Measurements from ENCODE around the gene MYOM3. TPM values are rescaled to one million over a fixed set of nuclear protein-coding genes. Genes with fewer than 3 reads are reported as not detected.

Gene MYOM3
- total and polyA plus RNA-seq, 2 of the 13 experiments (the other 11 are each of a cell fraction or from before 2014, with no cell fraction given): 5.8 to 15.3 TPM

DNA sequence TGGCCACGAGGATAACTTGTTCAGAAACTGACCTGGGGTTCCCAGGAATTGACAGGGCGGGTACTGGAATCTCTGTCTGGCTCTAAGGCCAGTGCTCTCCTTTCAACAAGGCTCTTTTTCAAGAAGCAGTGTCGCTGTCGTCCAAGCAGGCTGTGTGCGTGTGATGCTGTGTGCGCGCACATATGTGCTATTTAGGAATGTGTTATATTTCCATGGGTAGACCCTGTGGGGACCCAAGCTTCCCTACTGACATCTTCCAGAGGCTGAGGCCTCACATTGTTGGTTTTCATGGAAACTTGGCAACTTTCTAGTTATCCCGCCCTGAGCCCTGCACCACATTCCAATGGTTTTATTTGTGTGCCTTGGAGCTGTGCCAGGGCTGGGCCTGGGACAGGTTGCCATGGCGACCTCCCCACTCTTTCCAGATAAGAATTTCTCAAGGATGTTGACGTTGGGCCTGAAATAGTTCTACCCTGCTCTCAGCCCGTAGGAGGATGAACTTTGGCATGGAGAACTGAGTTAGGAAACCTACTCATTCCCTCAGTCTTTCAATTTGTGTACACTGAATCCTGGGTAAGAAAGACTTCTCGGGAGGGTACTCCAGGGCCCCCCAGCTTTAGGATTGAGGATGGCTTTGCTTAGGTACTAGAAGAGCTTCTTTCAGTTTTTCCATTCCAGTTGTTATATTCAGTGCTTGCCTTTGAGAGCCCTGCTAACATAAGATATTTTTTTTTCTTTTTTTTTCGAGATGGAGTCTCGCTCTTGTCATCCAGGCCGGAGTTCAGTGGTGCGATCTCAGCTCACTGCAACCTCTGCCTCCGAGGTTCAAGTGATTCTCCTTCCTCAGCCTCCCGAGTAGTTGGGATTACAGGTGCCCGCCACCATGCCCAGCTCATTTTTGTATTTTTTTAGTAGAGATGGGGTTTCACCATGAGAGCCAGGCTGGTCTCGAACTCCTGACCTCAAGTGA lies 93.0 kb downstream of the MYOM3 start (continued):
- TF ChIP-seq GATAD1 (CRISPR knock-in tag; IDR thresholded peaks at IDR 0.05) (no peak), ZMYM3 (CRISPR knock-in tag; IDR thresholded peaks at IDR 0.05) (no peak), DPF2 (CRISPR knock-in tag; IDR thresholded peaks at IDR 0.05; ENCODE audit: borderline replicate concordance, low read depth) (no peak), DDIT3 (CRISPR knock-in tag; IDR thresholded peaks at IDR 0.05) (no peak), SMARCE1 (IDR thresholded peaks at IDR 0.05; ENCODE audit: borderline replicate concordance) (no peak), ZNF451 (CRISPR knock-in tag; IDR thresholded peaks at IDR 0.05) (no peak), RFXAP (CRISPR knock-in tag; IDR thresholded peaks at IDR 0.05; ENCODE audit: borderline replicate concordance) (peak; percentile 60; the same call in 1 of the 2 replicates), ZNF841 (CRISPR knock-in tag; IDR thresholded peaks at IDR 0.05; ENCODE audit: borderline replicate concordance) (no peak), ZNF552 (CRISPR knock-in tag; IDR thresholded peaks at IDR 0.05; ENCODE audit: borderline replicate concordance) (no peak), ZFP37 (CRISPR knock-in tag; IDR thresholded peaks at IDR 0.05; ENCODE audit: borderline replicate concordance) (no peak), ETV6 (CRISPR knock-in tag; conservative IDR thresholded peaks at IDR 0.05) (no peak), THYN1 (CRISPR knock-in tag; IDR thresholded peaks at IDR 0.05; ENCODE audit: borderline replicate concordance, low read depth) (no peak), RBM22 (optimal IDR thresholded peaks at IDR 0.05; ENCODE audit: low read length) (peak; percentile 46), FOSL1 (CRISPR knock-in tag; IDR thresholded peaks at IDR 0.05; ENCODE audit: borderline replicate concordance) (no peak), ZFP36 (IDR thresholded peaks at IDR 0.05; ENCODE audit: borderline replicate concordance, low read depth, low read length, partially characterized antibody) (no peak), GFI1 (CRISPR knock-in tag; IDR thresholded peaks at IDR 0.05; ENCODE audit: borderline replicate concordance) (peak; percentile 79), MAFF (IDR thresholded peaks at IDR 0.05; ENCODE audit: low read depth, low read length) (no peak), FOXP1 (IDR thresholded peaks at IDR 0.05) (no peak), FOXP1 (CRISPR knock-in tag; IDR thresholded peaks at IDR 0.05) (peak; percentile 43; the same call in 1 of the 2 replicates), ZSCAN29 (CRISPR knock-in tag; conservative IDR thresholded peaks at IDR 0.05) (no peak), RARG (CRISPR knock-in tag; IDR thresholded peaks at IDR 0.05; ENCODE audit: low read depth) (no peak)
- TF ChIP-seq, protein P1, sequence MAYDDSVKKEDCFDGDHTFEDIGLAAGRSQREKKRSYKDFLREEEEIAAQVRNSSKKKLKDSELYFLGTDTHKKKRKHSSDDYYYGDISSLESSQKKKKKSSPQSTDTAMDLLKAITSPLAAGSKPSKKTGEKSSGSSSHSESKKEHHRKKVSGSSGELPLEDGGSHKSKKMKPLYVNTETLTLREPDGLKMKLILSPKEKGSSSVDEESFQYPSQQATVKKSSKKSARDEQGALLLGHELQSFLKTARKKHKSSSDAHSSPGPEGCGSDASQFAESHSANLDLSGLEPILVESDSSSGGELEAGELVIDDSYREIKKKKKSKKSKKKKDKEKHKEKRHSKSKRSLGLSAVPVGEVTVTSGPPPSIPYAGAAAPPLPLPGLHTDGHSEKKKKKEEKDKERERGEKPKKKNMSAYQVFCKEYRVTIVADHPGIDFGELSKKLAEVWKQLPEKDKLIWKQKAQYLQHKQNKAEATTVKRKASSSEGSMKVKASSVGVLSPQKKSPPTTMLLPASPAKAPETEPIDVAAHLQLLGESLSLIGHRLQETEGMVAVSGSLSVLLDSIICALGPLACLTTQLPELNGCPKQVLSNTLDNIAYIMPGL (CRISPR knock-in tag; IDR thresholded peaks at IDR 0.05; ENCODE audit: borderline replicate concordance in 1 of 2, low read depth in 1 of 2): peak in 1 of 2 experiments; percentile 26; a peak in 1 of 4 replicates
- TF ChIP-seq, protein P2, sequence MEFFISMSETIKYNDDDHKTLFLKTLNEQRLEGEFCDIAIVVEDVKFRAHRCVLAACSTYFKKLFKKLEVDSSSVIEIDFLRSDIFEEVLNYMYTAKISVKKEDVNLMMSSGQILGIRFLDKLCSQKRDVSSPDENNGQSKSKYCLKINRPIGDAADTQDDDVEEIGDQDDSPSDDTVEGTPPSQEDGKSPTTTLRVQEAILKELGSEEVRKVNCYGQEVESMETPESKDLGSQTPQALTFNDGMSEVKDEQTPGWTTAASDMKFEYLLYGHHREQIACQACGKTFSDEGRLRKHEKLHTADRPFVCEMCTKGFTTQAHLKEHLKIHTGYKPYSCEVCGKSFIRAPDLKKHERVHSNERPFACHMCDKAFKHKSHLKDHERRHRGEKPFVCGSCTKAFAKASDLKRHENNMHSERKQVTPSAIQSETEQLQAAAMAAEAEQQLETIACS (CRISPR knock-in tag; IDR thresholded peaks at IDR 0.05): no peak
- TF ChIP-seq, protein P3, sequence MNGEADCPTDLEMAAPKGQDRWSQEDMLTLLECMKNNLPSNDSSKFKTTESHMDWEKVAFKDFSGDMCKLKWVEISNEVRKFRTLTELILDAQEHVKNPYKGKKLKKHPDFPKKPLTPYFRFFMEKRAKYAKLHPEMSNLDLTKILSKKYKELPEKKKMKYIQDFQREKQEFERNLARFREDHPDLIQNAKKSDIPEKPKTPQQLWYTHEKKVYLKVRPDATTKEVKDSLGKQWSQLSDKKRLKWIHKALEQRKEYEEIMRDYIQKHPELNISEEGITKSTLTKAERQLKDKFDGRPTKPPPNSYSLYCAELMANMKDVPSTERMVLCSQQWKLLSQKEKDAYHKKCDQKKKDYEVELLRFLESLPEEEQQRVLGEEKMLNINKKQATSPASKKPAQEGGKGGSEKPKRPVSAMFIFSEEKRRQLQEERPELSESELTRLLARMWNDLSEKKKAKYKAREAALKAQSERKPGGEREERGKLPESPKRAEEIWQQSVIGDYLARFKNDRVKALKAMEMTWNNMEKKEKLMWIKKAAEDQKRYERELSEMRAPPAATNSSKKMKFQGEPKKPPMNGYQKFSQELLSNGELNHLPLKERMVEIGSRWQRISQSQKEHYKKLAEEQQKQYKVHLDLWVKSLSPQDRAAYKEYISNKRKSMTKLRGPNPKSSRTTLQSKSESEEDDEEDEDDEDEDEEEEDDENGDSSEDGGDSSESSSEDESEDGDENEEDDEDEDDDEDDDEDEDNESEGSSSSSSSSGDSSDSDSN (CRISPR knock-in tag; IDR thresholded peaks at IDR 0.05): no peak

Measured in HepG2 (cell line).